Hepatocyte (in vitro differentiated cells): ENCODE measurements around the gene CRHR1.

ENCODE experiments used
- CTCF ChIP-seq: fragments of 200-600 bp; sonication (generic); IDR thresholded peaks from 2 replicates; pipeline ENCODE4 v1.5.1; 2016; ENCODE audit warnings: antibody characterized with exemption, mild to moderate bottlenecking; ENCODE audit not compliant: poor library complexity
- EZH2 ChIP-seq: fragments of 200-600 bp; sonication (generic); IDR thresholded peaks from 2 replicates; pipeline ENCODE4 v1.6.1; 2016; ENCODE audit warnings: antibody characterized with exemption, mild to moderate bottlenecking, borderline replicate concordance

GRCh38 chr17:45787044-45787443 lies 2.9 kb downstream of the CRHR1 start:
- TF ChIP-seq CTCF (no peak), EZH2 (no peak)
